ENCODE results near the gene C1orf167. TPM values are rescaled to one million over a fixed set of nuclear protein-coding genes. Genes with fewer than 3 reads are reported as not detected.

C1orf167 gene
- total and polyA plus RNA-seq, 2 of the 8 experiments (the other 6 are each of a cell fraction or from before 2014, with no cell fraction given) = 0.70 to 1.3 TPM

GRCh38 chr1:11746092-11746491 is 15.9 kb upstream of the C1orf167 start (continued):
- no peak for TF ChIP-seq YY1 (IDR thresholded peaks at IDR 0.05; ENCODE audit: low read depth, low read length)
- TF ChIP-seq SUZ12 (IDR thresholded peaks at IDR 0.05; ENCODE audit: low read length) = no peak
